Tibial artery (tissue), 4 donors: ENCODE results near the gene WWP2.

Source experiments
- DNase-seq, 2 donors: peaks; one replicate each; pipeline ENCODE4 v3.0.0-alpha.2; 2019
- H3K27ac ChIP-seq, 2 donors: fragments of 200-600 bp; sonication (generic) in 1 of 2; 1 replicate in 1 of 2; 2 replicates in 1 of 2; pipeline ENCODE4 v1.5.1; 2018 to 2019; ENCODE audit warnings: mild to moderate bottlenecking in 1 of 2
- H3K27me3 ChIP-seq, 2 donors: fragments of 200-600 bp; sonication (generic) in 1 of 2; one replicate each; pipeline versions ENCODE4 v1.5.1 to v1.6.0; 2016 to 2019
- H3K36me3 ChIP-seq, 3 donors: fragments of 200-600 bp; sonication (generic) in 2 of 3; one replicate each; pipeline ENCODE4 v1.5.1; 2016 to 2019; ENCODE audit warnings: mild to moderate bottlenecking in 2 of 3
- H3K4me1 ChIP-seq, 4 donors: fragments of 200-600 bp; sonication (generic) in 2 of 4; 1 replicate in 3 of 4; 2 replicates in 1 of 4; pipeline ENCODE4 v1.5.1; 2016 to 2019
- H3K4me3 ChIP-seq, 2 donors: fragments of 200-600 bp; sonication (generic) in 1 of 2; 1 replicate in 1 of 2; 2 replicates in 1 of 2; pipeline ENCODE4 v1.5.1; 2018 to 2019; ENCODE audit warnings: mild to moderate bottlenecking in 2 of 2
- H3K9me3 ChIP-seq, 3 donors: fragments of 200-600 bp; sonication (generic) in 1 of 3; one replicate each; pipeline ENCODE4 v1.5.1; 2016 to 2019
- CTCF ChIP-seq, 2 experiments: fragments of 200-600 bp in 1 of 2; fragments of 450-650 bp in 1 of 2; IDR thresholded peaks; one replicate each; pipeline ENCODE4 v1.5.1; 2017 to 2019; ENCODE audit warnings: antibody characterized with exemption in 2 of 2, mild to moderate bottlenecking in 1 of 2, moderate library complexity in 1 of 2
- intact Hi-C: fragments of 100-400 bp; cut with DNase I; formaldehyde crosslinking; loops from one replicate; pipeline ENCODE4 v1.15.0; 2023; ENCODE audit warnings: low total_unique reads

WWP2 gene

GRCh38 chr16:69916462-69916861 lies 154.3 kb downstream of the WWP2 start:
- intact Hi-C loops, result loop anchor here (5.0 kb wide), 1 partner anchor 54 kb away; no protein-coding TSS in a partner anchor
- H3K9me3 ChIP-seq, result no peaks in the 10 kb centered on the region
- peak in 1 of 2 donors; percentile 63 for DNase-seq
- peaks cover 0 to 3% (median 0%) of the 10 kb centered on the region in 3 donors for H3K36me3 ChIP-seq
- H3K4me1 ChIP-seq, result peaks cover 0 to 59% (median 39%) of the 10 kb centered on the region in 4 donors
- TF ChIP-seq CTCF (IDR thresholded peaks at IDR 0.05), result no peak
- H3K27me3 ChIP-seq, result no peaks in the 10 kb centered on the region
- H3K4me3 ChIP-seq, result no peak overlapping the region
- H3K27ac ChIP-seq, result peak overlapping the region; percentile 96 to 97

GRCh38 chr16:69917311-69917710 lies 155.2 kb downstream of the WWP2 start:
- peak overlapping the region; percentile 96 to 97 for H3K27ac ChIP-seq
- DNase-seq, result no peak
- no peaks in the 10 kb centered on the region for H3K36me3 ChIP-seq
- intact Hi-C loops, result loop anchor here (5.0 kb wide), 1 partner anchor 55 kb away; no protein-coding TSS in a partner anchor
- peaks cover 0 to 67% (median 46%) of the 10 kb centered on the region in 4 donors for H3K4me1 ChIP-seq
- no peak for TF ChIP-seq CTCF (IDR thresholded peaks at IDR 0.05)
- H3K27me3 ChIP-seq, result no peaks in the 10 kb centered on the region
- H3K4me3 ChIP-seq, result peak overlapping the region; percentile 17 to 27
- no peaks in the 10 kb centered on the region for H3K9me3 ChIP-seq

- peak overlapping the region; percentile 96 to 97 for H3K27ac ChIP-seq
- H3K27me3 ChIP-seq, result no peaks in the 10 kb centered on the region
- H3K9me3 ChIP-seq, result no peaks in the 10 kb centered on the region
- no peaks in the 10 kb centered on the region for H3K36me3 ChIP-seq
- TF ChIP-seq CTCF (IDR thresholded peaks at IDR 0.05), result no peak
- peak; percentile 82 to 90 for DNase-seq
- peak overlapping the region; percentile 17 to 27 for H3K4me3 ChIP-seq
- peaks cover 0 to 72% (median 51%) of the 10 kb centered on the region in 4 donors for H3K4me1 ChIP-seq
- intact Hi-C loops, result loop anchor here (5.0 kb wide), 1 partner anchor 55 kb away; no protein-coding TSS in a partner anchor
These were observed 155.6 kb downstream of the WWP2 start for GRCh38 chr16:69917739-69918138.

GRCh38 chr16:69918241-69918640 lies 156.1 kb downstream of the WWP2 start:
- Histone ChIP-seq H3K27ac (peak overlapping the region; percentile 96 to 97), H3K4me3 (peak overlapping the region; percentile 17 to 27)
- intact Hi-C loops, result loop anchor here (5.0 kb wide), 1 partner anchor 56 kb away; no protein-coding TSS in a partner anchor

GRCh38 chr16:69921127-69921526 lies 159.0 kb downstream of the WWP2 start:
- Histone ChIP-seq H3K27ac (peak overlapping the region; percentile 96 to 97), H3K27me3 (no peaks in the 10 kb centered on the region), H3K4me1 (peaks cover 0 to 86% (median 75%) of the 10 kb centered on the region in 4 donors), H3K36me3 (no peaks in the 10 kb centered on the region), H3K4me3 (no peak overlapping the region), H3K9me3 (no peaks in the 10 kb centered on the region)
- DNase-seq, result peak in 1 of 2 donors; percentile 75
- intact Hi-C loops, result no loop called here
- TF ChIP-seq CTCF (IDR thresholded peaks at IDR 0.05), result no peak

More at GRCh38 chr16:69918241-69918640, 156.1 kb downstream of the WWP2 start:
- no peak for TF ChIP-seq CTCF (IDR thresholded peaks at IDR 0.05)
- no peaks in the 10 kb centered on the region for H3K36me3 ChIP-seq
- H3K4me1 ChIP-seq, result peaks cover 0 to 77% (median 55%) of the 10 kb centered on the region in 4 donors
- H3K27me3 ChIP-seq, result no peaks in the 10 kb centered on the region
- no peak for DNase-seq
- no peaks in the 10 kb centered on the region for H3K9me3 ChIP-seq
